GM18907 (cell line): ENCODE results near the gene BMP8B.

Experiments
- ATAC-seq: cut with Tn5 transposase; IDR thresholded peaks from one replicate; pipeline ENCODE4 v1.9.1; 2021; ENCODE audit warnings: mild to moderate bottlenecking, moderate library complexity; ENCODE audit not compliant: unreplicated experiment

Gene BMP8B

DNA sequence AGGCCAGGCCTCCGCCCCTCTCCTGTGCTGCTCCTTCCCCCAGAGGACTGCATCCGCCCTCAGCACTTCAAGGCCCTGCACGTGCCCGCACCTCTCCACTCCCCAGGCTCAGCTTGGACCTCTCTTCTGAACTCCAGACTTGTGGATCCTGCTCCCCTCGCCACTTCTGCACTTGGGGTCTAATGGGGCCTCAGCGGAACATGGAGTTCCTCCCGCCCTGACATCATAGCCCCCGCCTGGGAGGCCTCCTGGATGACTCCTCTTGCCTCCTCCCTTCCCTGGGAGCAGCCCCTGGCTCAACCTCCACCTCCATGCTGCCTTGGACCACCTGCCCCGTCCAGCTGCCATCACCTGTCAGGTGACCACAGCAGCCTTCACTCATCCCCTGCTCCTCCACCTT is 27.6 kb downstream of the BMP8B start:
- no peak for ATAC-seq

DNA sequence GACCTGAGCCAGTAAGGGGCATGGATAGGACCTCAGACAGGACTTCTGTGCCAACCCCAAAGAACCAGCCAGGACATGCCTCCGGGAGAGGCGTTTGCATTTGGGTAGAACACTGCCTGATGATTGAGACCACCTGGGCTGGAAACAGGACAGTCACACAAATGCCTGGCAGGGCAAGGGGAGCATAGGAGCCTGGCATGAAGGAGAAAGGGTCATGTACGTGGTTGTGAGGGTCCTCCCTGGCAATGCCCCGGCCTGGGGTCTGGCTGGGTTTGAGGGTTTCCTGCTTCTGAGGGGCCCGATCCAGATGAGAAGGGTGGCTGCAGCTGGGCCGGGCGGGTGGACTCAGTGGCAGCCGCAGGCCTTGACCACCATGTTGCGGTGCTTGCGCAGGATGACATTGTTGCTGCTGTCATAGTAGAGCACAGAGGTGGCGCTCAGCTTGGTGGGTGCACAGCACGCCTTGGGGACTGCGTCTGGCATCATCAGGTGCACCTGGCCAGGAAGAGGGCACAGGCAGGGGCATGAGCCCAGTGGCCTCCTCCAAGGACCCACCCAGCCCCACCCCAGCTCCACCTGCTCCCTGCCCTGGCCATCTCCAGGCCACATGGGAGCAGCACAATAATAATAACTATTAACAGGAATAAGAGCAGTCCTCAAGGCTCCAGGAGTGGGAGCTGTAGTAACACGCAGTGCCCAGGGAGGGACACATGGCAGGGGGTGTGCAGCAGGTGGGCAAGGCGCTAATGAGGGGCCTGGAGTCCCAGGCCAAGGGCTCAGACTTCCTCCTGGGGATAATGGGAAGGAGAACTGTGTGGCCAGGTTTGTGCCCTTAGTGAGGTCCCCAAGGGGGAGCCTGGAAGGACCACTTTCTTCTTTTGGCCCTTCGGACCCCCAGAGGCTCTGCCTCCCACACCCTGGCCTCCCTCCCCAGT is 28.3 kb downstream of the BMP8B start:
- no peak for ATAC-seq

DNA sequence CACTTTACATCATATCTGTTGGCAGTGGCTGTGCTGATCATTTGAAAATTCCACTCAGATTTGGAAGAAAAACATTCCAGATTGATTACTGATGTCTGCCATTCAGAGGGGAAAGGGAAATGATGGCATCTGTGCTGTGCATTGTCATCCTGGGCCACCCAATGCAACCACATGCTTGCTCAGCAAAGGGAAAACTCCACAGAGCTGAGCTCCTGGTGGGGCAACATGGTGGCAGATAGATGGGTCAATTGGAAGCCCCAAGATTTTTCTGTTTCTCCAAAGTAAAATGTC is 29.3 kb downstream of the BMP8B start:
- ATAC-seq, result no peak

- no peak for ATAC-seq
Measured at GRCh38 chr1:39758556-39759435, 29.9 kb downstream of the BMP8B start.

DNA sequence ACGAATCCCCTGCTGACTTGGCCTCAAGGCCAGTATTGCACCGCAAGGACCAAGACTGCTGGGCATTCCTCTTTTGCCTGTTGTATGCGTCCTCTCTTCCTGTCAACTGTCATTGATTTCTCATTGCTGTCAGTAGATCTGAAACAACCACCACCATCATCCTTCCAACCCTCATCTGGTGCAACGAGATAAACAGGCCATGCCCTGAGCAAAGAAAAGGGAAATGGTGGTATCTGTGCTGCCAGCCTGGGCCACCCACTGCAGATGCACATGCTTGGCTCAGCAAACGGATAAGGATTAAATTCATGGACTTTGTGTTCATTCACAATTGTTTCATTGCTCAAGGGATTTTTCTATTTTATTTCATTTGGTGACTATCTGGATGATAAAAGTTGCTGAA is 31.2 kb downstream of the BMP8B start:
- ATAC-seq, result no peak

DNA sequence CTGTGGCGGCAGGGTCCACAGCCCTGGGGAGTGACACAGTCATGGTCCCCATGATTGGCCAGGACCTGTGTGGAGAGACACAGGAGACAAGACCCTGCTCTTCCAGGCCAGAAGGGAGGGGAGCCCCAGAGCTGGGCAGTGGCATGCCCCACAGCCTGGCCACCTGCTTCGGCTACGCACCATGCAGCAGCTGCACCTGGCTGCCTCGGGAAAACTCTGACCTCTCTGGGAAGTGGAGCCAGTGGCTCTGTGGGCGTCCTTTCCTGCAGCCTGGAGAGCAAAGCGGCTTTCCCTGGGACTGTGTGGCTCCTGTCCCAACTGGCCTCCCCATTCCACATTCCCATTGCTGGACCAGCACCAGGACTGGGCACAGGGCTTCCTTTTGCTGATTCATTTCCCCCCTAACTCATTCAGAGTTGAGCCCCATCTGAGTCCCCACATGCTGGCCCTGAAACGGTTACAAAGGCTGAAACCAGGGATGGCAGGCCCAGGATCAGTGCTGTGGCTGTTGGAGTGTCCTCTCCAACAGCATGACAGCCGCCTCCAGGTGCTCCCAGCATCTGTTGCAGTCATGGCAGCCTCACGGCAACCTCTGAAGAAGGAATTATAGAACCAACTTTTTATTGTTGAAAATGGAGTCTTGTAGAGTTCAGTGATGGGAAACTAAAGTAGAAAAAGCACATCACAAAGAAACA is 32.6 kb downstream of the BMP8B start:
- no peak for ATAC-seq

- no peak for ATAC-seq
Measured at GRCh38 chr1:39754906-39755504, 33.7 kb downstream of the BMP8B start.

GRCh38 chr1:39754026-39754570 is 34.6 kb downstream of the BMP8B start:
- ATAC-seq, result no peak

DNA sequence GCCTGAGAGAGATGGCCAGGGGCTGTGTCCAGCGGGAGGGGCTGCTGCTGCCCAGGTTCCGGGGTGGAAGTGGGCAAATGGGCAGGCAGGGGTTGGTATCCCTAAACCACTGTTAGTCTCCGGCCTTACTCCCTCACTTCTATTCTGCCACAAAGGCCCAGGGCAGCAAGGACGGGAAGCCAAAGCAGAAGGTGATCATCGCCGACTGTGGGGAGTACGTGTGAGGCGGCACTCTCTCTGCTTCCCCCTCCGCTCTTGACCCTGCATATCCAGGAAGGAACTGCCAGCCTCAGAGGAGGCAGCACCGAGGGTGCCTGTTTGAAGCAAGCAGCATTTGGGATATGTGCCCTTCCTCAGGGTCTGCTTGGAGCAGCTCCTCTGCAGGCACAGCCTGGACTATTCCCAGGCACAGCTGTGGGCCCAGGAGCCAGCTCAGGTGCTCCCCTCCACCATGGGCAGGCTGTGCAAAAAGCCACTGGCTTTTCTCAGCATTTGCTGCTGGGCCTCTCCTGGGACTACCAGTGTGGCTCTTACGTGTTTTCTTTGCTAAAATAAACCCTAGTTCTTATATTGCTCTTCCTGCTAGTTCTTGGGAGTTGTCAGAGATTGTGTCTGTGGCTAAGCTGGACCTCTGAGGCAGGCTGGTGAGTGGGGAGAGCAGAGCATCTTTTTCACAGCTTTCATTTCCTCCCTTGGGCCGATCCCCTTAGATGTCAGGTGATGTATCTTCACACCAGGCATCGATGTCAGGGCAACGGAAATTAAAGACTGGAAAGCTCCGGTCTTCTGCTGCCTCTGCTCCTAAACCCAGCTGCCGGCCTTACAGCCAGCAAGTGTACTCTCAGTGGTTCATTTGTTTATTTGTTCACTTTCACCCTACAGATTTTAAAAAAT is 35.3 kb downstream of the BMP8B start:
- ATAC-seq, result no peak

- ATAC-seq, result no peak
Measured at GRCh38 chr1:39752703-39753102, 36.0 kb downstream of the BMP8B start.

DNA sequence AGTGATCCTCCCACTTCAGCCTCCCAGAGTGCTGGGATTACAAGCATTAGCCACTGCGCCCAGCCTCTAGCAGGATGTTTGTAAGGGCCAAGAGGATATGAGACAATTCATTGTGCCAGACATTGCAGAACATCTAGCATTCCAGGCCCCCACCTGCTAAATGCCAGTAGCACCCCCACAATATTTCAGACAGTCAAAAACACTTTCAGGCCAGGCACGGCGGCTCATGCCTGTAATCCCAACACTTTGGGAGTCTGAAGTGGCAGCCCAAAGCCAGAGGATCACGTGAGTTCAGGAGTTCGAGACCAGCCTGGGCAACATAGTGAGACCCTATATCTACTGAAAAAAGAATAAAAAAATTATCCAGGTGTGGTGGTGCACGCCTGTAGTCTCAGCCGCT is 37.1 kb downstream of the BMP8B start:
- no peak for ATAC-seq

GRCh38 chr1:39745016-39745670 is 43.5 kb downstream of the BMP8B start:
- no peak for ATAC-seq

DNA sequence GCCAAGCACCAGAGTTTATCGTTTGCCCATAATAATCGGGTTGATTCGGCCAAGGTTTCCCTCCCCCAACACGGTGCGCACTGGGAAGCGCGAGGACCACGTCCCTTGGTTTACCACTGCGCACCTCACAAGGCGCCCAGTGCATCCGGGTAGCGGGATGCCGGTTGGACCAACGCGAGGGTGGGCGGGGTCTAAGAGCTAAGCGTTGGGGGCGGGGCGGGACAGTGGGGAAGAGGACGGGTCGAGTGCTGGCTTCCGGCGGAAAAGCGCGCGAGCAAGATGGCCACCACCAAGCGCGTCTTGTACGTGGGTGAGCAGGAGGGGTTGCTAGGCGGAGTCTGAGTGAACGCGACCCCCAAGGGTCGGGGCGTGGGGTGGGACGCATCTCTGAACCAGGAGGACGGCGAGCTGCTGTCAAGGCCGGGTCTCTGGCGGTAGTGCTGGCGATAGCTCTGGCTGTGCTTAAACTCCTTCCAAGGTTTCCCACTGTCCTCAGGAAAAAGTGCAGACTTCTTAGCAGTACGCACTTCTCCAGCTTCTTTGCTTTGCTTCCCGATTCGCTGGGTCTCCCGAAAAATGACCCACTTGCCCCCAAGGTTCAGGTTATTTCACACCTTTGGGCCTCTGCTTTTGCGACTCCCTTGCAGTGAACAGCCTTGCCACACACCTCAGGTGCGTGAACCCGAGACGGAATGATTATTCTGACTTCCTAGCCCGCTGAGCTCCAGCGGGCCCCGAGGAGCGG is 49.9 kb downstream of the BMP8B start, which contains the start of gene PPIE:
Gene PPIE, plus strand, starts transcription at position 261 of the 745 bp plus-strand sequence. Its CDS starts 19 bp downstream, at position 280.
- ATAC-seq, result peak; percentile 85

DNA sequence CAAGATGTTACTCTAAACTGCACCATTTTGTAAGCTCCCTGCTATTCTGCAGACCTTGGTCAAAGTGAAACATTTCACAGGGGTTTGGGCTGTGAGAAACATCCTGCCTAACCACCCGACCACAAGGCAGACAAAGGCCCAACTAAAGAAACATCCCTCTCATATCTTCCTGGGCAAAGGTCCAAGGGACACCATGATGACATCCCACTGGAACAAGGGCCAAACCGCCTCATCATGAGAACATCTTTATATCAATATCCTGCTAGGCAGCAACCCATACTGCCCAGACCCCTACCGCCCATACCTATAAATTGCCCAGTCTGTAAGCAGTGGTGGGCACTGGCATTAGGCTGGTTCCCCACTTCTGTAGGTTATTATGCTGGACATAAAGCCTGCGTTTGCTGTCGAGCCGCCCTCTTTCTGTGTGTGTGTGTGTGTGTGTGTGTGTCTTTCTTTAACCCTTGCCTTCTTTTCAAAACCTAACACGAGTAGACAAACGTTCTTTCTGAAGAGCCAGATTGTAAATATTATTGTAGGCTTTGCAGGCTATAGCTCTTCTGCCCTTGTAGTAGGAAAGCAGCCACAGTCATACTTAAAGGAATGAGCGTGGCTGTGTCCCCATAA is 51.0 kb downstream of the BMP8B start:
- ATAC-seq, result no peak

GRCh38 chr1:39735731-39736130 is 52.9 kb downstream of the BMP8B start:
- ATAC-seq, result no peak

DNA sequence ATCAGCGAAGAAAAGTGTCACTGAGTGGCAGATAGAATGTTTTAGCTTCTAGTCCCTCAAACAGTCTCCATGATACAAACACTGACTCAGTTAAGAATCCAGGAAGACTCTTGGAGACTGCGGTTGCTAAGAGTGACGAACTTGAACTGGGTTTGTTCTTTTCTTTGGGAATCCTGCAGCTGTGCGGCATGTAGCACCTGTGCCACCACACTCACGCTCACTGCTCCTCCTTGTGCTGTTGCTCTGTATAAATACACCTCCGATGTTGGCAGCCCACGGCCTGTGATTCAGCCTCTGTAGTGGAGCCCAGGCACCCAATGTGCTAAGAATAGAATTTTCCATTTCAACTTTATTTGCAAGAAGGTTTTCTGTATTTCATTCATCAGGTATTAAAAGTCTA is 55.5 kb downstream of the BMP8B start:
- ATAC-seq, result no peak

- no peak for ATAC-seq
Measured at GRCh38 chr1:39732730-39733129, 55.9 kb downstream of the BMP8B start.

GRCh38 chr1:39729842-39730241 is 58.8 kb downstream of the BMP8B start:
- no peak for ATAC-seq
